ENCODE results near the gene ATAD3B. TPM values are rescaled to one million over a fixed set of nuclear protein-coding genes. Genes with fewer than 3 reads are reported as not detected.
A peak's percentile ranks its signal among the peaks of the same experiment; 100 is the strongest.

ATAD3B gene
- total RNA-seq, 1 donor from 2014 or later, result 63.0 TPM

- Mint-ChIP-seq H3K4me3 (ENCODE audit: unreplicated experiment) (no peak overlapping the region), H3K9me3 (ENCODE audit: unreplicated experiment) (no peaks in the 10 kb centered on the region), H3K27me3 (ENCODE audit: low read depth, unreplicated experiment) (no peaks in the 10 kb centered on the region), H3K36me3 (ENCODE audit: low read depth, unreplicated experiment) (no peaks in the 10 kb centered on the region), H3K27ac (ENCODE audit: unreplicated experiment) (peak overlapping the region; percentile 12), H3K4me1 (ENCODE audit: low read depth, unreplicated experiment) (peaks cover 16% of the 10 kb centered on the region)
- no peak for TF ChIP-seq CTCF (IDR thresholded peaks at IDR 0.05; ENCODE audit: insufficient read depth, low read depth, low read length)
- TF ChIP-seq EZH2 (IDR thresholded peaks at IDR 0.05; ENCODE audit: insufficient read depth, low read length), result no peak
- DNase-seq (ENCODE audit: low read depth) (no peak), FAIRE-seq (no peak)
- Histone ChIP-seq H3K9me3 (ENCODE audit: insufficient read depth, low read depth, low read length) (no peaks in the 10 kb centered on the region), H4K20me1 (ENCODE audit: insufficient read depth, low read length) (peaks cover 4% of the 10 kb centered on the region), H2AFZ (ENCODE audit: low read depth, low read length) (no peak overlapping the region), H3K4me2 (ENCODE audit: low read length) (no peak overlapping the region), H3K9ac (ENCODE audit: low read length) (no peak overlapping the region), H3K27me3 (ENCODE audit: insufficient read depth, low read length) (no peaks in the 10 kb centered on the region), H3K4me3 (ENCODE audit: insufficient read depth, low read depth, low read length) (no peak overlapping the region), H3K36me3 (ENCODE audit: insufficient read depth, low read length) (no peaks in the 10 kb centered on the region), H3K4me1 (ENCODE audit: insufficient read depth, low read length) (peaks cover 35% of the 10 kb centered on the region), H3K27ac (ENCODE audit: low read depth, low read length) (no peak overlapping the region), H3K79me2 (ENCODE audit: insufficient read depth, low read length) (no peaks in the 10 kb centered on the region)
Observed at GRCh38 chr1:1431845-1432273, 39.7 kb upstream of the ATAD3B start.

- no peak for DNase-seq (ENCODE audit: low read depth)
- Histone ChIP-seq H3K9ac (ENCODE audit: low read length) (no peak overlapping the region), H3K9me3 (ENCODE audit: insufficient read depth, low read depth, low read length) (no peaks in the 10 kb centered on the region), H3K36me3 (ENCODE audit: insufficient read depth, low read length) (no peaks in the 10 kb centered on the region), H3K4me1 (ENCODE audit: insufficient read depth, low read length) (peaks cover 35% of the 10 kb centered on the region), H4K20me1 (ENCODE audit: insufficient read depth, low read length) (peaks cover 6% of the 10 kb centered on the region), H2AFZ (ENCODE audit: low read depth, low read length) (no peak overlapping the region), H3K4me3 (ENCODE audit: insufficient read depth, low read depth, low read length) (no peak overlapping the region), H3K4me2 (ENCODE audit: low read length) (no peak overlapping the region), H3K27ac (ENCODE audit: low read depth, low read length) (no peak overlapping the region), H3K27me3 (ENCODE audit: insufficient read depth, low read length) (no peaks in the 10 kb centered on the region), H3K79me2 (ENCODE audit: insufficient read depth, low read length) (no peaks in the 10 kb centered on the region)
- Mint-ChIP-seq H3K27me3 (ENCODE audit: low read depth, unreplicated experiment) (no peaks in the 10 kb centered on the region), H3K36me3 (ENCODE audit: low read depth, unreplicated experiment) (no peaks in the 10 kb centered on the region), H3K9me3 (ENCODE audit: unreplicated experiment) (no peaks in the 10 kb centered on the region), H3K4me3 (ENCODE audit: unreplicated experiment) (no peak overlapping the region), H3K4me1 (ENCODE audit: low read depth, unreplicated experiment) (peaks cover 16% of the 10 kb centered on the region), H3K27ac (ENCODE audit: unreplicated experiment) (peak overlapping the region; percentile 77)
- no peak for FAIRE-seq
- TF ChIP-seq CTCF (IDR thresholded peaks at IDR 0.05; ENCODE audit: insufficient read depth, low read depth, low read length), result no peak
- no peak for TF ChIP-seq EZH2 (IDR thresholded peaks at IDR 0.05; ENCODE audit: insufficient read depth, low read length)
Observed at GRCh38 chr1:1432274-1432950, 39.2 kb upstream of the ATAD3B start.
